Stimulated activated naive CD8-positive, alpha-beta T cell treated with anti-CD3 and anti-CD28 coated beads, Interleukin-15, Interleukin-2, amounts not matched to agents 100 ng/mL and 50 ng/mL, for 24 hours (primary cell): ENCODE results near the gene WNT4.
A peak's percentile ranks its signal among the peaks of the same experiment; 100 is the strongest.

Experiments
- H3K27ac Mint-ChIP-seq: one replicate; pipeline ENCODE4 v1.8.0; 2021; ENCODE audit warnings: mild to moderate bottlenecking, mixed read lengths
- H3K27me3 Mint-ChIP-seq: one replicate; pipeline ENCODE4 v1.8.0; 2021; ENCODE audit warnings: mixed read lengths
- H3K36me3 Mint-ChIP-seq: one replicate; pipeline ENCODE4 v1.8.0; 2021; ENCODE audit warnings: low read depth, mixed read lengths
- H3K4me1 Mint-ChIP-seq: one replicate; pipeline ENCODE4 v1.8.0; 2021; ENCODE audit warnings: low read depth, mixed read lengths
- H3K4me3 Mint-ChIP-seq: one replicate; pipeline ENCODE4 v1.8.0; 2021; ENCODE audit warnings: mild to moderate bottlenecking, mixed read lengths
- H3K9me3 Mint-ChIP-seq: one replicate; pipeline ENCODE4 v1.8.0; 2021; ENCODE audit warnings: mixed read lengths

The WNT4 gene

DNA sequence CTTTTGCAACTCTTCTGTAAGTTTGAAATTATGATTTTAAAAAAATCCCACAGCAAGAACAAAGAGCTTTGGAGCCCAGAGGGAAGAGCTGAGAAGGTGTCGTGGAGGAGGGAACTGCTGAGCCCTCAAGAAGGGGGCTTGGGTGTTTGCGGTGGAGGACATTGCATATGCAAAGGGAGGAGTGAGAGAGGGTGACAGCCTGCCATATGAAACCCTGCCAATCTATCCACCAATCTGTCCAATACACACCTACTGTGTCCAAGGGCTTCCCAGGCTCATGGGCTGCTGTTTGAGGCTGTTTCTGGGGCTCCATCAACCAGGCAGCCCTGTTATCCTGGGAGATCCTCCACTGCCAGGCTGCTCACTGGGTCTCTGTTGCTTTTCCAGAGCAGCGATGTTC lies 15.2 kb downstream of the WNT4 start:
- H3K27ac Mint-ChIP-seq: no peak overlapping the region
- no peaks in the 10 kb centered on the region for H3K9me3 Mint-ChIP-seq
- no peaks in the 10 kb centered on the region for H3K4me1 Mint-ChIP-seq
- no peaks in the 10 kb centered on the region for H3K27me3 Mint-ChIP-seq
- H3K4me3 Mint-ChIP-seq: no peak overlapping the region
- H3K36me3 Mint-ChIP-seq: no peaks in the 10 kb centered on the region

DNA sequence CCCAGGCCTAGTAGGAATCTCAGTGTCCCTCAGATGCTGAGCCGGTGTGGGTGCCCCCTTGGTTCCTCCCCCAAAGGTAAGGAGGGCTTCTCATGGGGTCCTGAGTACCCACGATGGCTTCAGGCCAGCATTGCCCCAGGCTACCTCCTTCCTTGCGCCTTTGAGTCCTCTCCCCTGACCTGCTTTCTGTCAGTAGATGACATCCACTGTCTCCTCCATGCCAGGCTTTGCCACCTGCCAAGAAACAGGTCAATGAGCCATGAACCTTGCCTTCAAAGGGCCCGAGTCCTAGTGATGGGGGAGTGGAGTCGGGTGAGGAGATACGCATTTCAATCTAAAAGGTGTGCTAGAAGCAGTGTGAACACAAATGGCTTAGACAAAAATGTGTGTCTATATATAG lies 15.6 kb downstream of the WNT4 start:
- no peak overlapping the region for H3K4me3 Mint-ChIP-seq
- H3K9me3 Mint-ChIP-seq: no peaks in the 10 kb centered on the region
- no peaks in the 10 kb centered on the region for H3K27me3 Mint-ChIP-seq
- H3K27ac Mint-ChIP-seq: no peak overlapping the region
- no peaks in the 10 kb centered on the region for H3K4me1 Mint-ChIP-seq
- no peaks in the 10 kb centered on the region for H3K36me3 Mint-ChIP-seq

DNA sequence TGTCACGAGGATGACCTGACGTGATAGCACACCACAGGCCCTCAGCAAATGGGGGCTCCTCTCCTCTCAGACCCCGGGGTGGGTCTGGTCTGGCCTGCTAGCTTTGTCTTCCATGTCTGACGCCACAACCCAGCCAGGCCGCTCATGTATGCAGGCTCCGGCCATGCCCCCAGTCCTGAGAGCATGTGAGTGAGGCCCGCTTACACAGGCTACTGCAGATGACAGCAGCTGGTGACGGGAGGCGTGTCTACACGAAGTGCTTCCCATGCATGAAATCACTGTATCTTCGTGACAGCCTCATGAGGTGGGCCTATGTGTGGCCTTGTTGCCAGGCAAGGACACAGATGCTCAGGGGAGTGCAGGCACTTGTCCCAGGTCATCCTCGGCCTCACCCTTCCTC lies 16.4 kb downstream of the WNT4 start:
- no peak overlapping the region for H3K27ac Mint-ChIP-seq

DNA sequence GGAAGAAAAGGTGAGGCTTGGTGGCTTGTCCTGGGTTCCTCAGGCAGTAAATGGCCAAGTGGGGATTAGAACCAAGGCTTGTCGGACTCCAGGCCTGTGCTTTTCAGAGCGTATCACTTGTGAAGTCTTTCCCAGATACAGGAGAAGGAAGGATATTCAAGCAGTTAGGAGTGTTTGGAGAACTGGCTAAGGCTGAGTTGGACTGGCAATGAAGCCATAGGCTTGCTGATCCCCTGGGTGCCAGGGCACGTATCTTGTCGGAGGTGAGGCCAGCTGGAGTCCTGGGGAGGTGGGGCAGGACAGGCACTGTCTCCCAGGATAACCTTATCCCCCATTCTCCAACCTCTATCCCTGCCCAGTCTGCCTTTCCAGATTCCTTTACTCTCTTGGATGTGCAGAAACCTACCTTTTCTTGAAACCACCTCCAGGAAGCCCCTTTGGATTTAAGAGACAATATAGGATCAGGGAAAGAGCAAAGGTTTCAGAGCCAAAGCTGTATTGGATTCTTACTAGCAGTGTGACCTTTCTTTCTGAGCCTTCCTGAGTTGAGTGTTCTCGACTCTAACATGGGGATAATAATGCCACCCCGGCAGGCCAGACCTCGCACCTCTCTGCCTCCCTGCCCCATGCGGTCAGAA lies 18.2 kb downstream of the WNT4 start:
- no peak overlapping the region for H3K27ac Mint-ChIP-seq
- peaks cover under 1% of the 10 kb centered on the region for H3K36me3 Mint-ChIP-seq
- no peaks in the 10 kb centered on the region for H3K4me1 Mint-ChIP-seq
- H3K27me3 Mint-ChIP-seq: no peaks in the 10 kb centered on the region
- no peak overlapping the region for H3K4me3 Mint-ChIP-seq
- H3K9me3 Mint-ChIP-seq: no peaks in the 10 kb centered on the region

More for the DNA sequence above, 16.4 kb downstream of the WNT4 start:
- Mint-ChIP-seq H3K27me3 (no peaks in the 10 kb centered on the region), H3K4me1 (no peaks in the 10 kb centered on the region), H3K9me3 (no peaks in the 10 kb centered on the region), H3K36me3 (no peaks in the 10 kb centered on the region), H3K4me3 (no peak overlapping the region)

DNA sequence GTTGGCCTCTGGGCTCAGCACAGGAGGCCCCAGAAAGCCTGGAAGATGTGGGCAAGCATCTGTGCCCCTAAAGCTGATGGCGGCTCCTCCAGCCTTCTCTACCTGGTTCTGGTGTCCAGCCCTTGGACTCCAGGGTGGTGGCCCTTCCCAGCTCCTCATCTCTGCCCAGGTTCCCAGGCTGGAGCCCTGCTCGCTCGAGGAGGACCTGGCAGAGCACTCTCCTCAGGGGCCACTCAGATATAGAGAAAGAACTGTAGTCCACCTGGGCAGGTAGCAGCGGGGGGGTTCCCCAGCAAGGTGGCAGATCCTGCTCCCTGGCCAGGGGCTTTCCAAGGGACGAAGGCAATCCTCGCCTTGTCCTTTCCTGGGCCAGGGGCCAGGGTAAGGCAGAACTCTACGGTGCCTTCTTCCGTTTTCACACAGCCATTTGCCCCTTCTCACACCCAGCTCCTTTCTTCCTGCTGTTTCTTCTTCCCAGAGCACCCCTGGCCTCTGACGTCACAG lies 18.9 kb downstream of the WNT4 start:
- H3K27ac Mint-ChIP-seq: no peak overlapping the region
- no peaks in the 10 kb centered on the region for H3K9me3 Mint-ChIP-seq
- H3K4me1 Mint-ChIP-seq: peaks cover under 1% of the 10 kb centered on the region
- no peak overlapping the region for H3K4me3 Mint-ChIP-seq
- no peaks in the 10 kb centered on the region for H3K27me3 Mint-ChIP-seq
- peaks cover 5% of the 10 kb centered on the region for H3K36me3 Mint-ChIP-seq

DNA sequence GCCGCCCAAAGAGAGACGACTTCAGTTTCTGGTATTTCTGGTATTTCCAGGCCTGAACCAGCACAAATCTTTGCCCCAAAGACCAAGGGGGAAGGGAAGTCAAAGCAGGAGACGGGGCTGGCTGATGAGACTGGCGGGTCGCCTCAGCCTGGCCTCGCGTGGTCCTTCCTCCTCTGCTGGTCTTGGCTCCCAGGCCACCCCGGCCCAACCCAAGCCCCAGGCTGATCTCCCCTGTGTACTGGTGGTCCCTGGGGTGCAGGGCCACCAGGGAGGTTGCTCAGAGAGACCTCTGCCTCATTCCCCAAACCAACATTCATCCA lies 19.9 kb downstream of the WNT4 start:
- Mint-ChIP-seq H3K9me3 (no peaks in the 10 kb centered on the region), H3K27ac (no peak overlapping the region), H3K27me3 (no peaks in the 10 kb centered on the region), H3K4me3 (no peak overlapping the region), H3K36me3 (peaks cover 9% of the 10 kb centered on the region), H3K4me1 (peaks cover 8% of the 10 kb centered on the region)

DNA sequence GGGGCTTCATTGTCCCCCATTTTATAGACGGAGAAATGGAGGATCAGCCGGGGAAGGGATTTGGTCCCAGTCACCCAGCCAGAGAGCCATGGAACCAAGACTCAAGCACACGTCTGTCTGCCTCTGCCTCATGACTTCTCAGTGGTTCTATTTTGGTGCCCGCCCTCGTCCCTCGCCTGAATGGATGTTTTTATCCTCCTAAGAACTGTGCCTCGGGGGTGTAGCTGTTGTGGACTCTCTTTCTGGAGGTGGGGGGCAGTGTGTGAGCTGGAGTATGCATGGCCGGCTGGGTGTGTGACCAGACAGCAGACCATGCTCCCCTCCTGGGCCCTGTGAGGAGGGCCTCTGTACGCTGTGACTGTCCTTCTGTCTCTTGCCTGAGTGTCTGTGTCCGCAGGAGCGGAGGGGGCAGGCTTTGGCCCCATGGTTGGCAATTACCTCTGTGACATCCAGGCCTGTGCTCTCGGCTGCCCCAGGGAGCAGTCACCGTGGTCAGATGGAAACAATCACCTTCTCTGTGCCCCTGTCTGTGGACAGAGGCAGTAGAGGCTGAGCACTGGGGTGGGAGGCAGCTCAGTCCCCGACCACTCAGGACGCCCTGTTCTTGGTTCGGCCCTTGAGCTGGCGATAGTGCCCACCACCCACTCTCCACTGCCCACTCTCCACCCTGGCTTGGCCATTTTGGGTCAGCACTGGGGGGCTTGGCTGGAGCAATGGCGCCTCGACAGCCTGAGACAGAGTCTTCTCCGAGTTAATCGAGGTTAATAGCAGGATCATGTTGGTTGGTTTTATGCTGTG lies 20.4 kb downstream of the WNT4 start:
- Mint-ChIP-seq H3K36me3 (peaks cover 9% of the 10 kb centered on the region), H3K27ac (no peak overlapping the region), H3K4me3 (no peak overlapping the region), H3K4me1 (peaks cover 11% of the 10 kb centered on the region), H3K27me3 (no peaks in the 10 kb centered on the region), H3K9me3 (no peaks in the 10 kb centered on the region)

DNA sequence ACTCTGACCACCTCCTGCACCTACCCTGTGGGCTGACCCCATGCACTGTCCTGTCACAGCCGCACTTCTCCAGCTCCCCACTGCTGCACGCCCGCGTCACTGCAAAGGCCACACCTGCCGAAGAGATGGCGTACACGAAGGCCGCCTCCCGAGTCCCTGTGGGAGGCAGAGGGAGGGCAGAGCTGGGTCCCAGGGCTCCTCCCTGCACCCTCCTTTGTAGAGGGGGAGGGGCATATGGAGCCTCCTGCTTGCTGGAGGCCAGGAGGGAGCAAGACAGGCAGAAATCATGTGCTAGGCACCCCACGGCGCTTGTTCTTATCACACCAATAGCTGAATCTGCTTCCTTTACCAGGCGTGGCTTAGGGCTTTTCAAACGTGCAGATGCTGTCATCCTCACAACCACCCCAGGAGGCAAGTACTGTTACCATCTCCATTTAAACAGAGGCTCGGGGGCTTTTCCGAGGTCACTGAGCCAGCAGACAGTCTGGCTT lies 21.4 kb downstream of the WNT4 start:
- no peaks in the 10 kb centered on the region for H3K27me3 Mint-ChIP-seq
- no peaks in the 10 kb centered on the region for H3K9me3 Mint-ChIP-seq
- peaks cover 15% of the 10 kb centered on the region for H3K4me1 Mint-ChIP-seq
- no peak overlapping the region for H3K27ac Mint-ChIP-seq
- peaks cover 9% of the 10 kb centered on the region for H3K36me3 Mint-ChIP-seq
- H3K4me3 Mint-ChIP-seq: no peak overlapping the region

DNA sequence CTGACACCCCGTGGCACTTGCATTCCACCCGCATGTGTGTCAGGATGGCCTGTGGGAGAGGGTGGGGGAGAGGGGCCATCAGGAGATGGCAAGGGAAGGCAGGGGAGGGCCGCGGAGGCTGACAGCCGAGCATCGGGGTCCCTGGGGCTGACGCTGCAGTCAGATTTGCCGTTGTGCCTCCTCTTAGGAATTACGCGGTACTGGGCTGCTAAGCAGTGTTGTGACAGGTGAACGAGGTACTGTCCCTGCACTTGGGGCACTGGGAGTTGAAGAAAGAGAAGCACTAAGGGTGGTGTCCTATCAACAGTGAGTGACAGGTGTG lies 22.5 kb downstream of the WNT4 start:
- no peak overlapping the region for H3K4me3 Mint-ChIP-seq
- peaks cover 12% of the 10 kb centered on the region for H3K36me3 Mint-ChIP-seq
- no peaks in the 10 kb centered on the region for H3K9me3 Mint-ChIP-seq
- no peaks in the 10 kb centered on the region for H3K27me3 Mint-ChIP-seq
- no peak overlapping the region for H3K27ac Mint-ChIP-seq
- H3K4me1 Mint-ChIP-seq: peaks cover 21% of the 10 kb centered on the region

DNA sequence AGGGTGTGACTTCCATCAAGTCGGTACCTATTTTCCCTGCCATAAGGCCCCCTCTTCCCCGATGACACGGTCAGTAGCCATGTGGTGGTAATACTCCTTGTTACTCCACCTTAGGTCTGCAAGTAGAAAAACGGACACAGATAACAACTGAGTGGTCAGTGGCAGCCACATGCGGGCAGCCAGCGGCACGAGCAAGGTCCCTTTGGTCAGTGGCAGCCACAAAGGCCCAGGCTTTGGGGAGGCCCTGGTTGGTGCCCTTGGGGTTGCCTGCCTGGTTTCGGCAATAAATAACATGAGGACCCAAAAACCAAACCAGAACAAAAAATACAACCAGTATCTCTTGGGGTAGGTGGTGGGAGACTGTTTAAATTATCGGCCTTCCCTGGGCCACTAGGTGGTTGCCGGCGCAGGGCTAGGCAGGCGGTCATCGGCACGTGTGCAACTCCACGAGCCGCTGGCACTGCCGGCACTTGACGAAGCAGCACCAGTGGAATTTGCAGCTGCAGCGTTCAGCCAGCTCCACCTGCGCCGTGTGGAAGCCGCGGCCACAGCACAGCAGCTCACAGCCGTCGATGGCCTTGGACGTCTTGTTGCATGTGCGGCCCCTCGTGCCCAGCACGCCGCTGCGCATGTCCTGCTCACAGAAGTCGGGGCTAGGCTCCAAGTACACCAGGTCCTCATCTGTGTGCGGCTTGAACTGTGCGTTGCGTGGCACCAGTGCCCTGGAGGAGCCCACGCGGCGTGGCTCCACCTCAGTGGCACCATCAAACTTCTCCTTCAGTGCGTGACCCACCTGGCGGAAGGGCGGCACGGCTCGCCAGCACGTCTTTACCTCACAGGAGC lies 23.1 kb downstream of the WNT4 start:
- no peak overlapping the region for H3K27ac Mint-ChIP-seq

DNA sequence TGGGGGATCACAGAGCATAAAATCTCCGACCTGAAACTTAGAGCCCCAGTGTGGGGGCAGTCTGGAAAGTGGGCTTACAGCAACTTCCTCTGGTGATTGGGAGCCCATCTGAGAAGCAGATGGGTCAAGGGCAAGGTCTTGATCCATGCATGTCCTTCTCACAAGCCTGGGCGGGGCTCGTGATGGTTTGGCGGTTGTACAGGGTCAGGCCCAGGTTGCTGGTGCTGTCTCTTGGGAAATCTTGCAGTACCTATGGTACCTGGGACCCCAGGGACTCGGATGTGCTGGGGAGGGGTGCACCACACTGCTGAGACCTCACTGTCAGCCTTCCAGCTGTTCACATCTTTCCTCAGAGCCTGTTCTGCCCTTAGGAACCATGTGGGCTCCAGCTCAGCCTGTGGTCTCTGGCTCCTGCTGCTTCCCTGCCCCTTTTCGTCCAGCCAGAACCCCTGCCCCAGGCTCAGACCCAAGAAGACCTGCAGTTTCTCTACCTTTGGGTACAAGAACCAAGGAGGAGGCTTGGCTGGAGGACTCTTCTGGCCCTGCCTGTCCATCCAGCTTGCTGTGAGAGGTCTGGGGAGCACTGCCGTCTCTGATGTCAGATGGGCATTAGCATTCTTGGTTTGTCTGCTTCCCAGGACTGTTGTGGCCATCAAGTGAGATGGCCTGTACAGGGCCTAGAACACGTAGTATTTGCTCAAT lies 24.5 kb downstream of the WNT4 start:
- Mint-ChIP-seq H3K4me3 (no peak overlapping the region), H3K9me3 (no peaks in the 10 kb centered on the region), H3K4me1 (peaks cover 25% of the 10 kb centered on the region), H3K27ac (no peak overlapping the region), H3K36me3 (peaks cover 12% of the 10 kb centered on the region), H3K27me3 (no peaks in the 10 kb centered on the region)

More for the DNA sequence above, 23.1 kb downstream of the WNT4 start:
- H3K36me3 Mint-ChIP-seq: peaks cover 12% of the 10 kb centered on the region
- no peaks in the 10 kb centered on the region for H3K9me3 Mint-ChIP-seq
- peaks cover 24% of the 10 kb centered on the region for H3K4me1 Mint-ChIP-seq
- no peak overlapping the region for H3K4me3 Mint-ChIP-seq
- no peaks in the 10 kb centered on the region for H3K27me3 Mint-ChIP-seq

DNA sequence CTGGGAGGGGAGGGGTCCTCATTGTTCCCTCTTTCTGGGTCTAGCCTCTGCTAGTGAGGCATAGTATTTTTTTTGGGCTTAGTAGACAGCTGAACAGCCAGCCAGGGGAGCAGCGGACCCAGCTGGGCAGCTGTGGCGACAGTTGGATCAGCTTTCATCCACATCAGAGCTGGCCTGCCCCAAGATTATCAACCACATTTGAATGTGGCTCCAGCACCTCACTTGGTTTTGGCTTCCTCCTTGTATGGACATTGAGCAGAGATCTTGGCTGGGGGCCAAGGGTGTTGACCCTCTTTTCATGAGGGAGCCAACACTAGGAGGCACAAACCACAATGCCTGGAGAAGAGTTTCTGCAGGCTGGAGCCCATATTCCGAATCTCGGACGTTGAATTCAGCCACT lies 25.0 kb downstream of the WNT4 start:
- no peaks in the 10 kb centered on the region for H3K27me3 Mint-ChIP-seq
- H3K4me3 Mint-ChIP-seq: no peak overlapping the region
- H3K9me3 Mint-ChIP-seq: no peaks in the 10 kb centered on the region
- H3K4me1 Mint-ChIP-seq: peaks cover 25% of the 10 kb centered on the region
- H3K27ac Mint-ChIP-seq: no peak overlapping the region
- peaks cover 17% of the 10 kb centered on the region for H3K36me3 Mint-ChIP-seq

DNA sequence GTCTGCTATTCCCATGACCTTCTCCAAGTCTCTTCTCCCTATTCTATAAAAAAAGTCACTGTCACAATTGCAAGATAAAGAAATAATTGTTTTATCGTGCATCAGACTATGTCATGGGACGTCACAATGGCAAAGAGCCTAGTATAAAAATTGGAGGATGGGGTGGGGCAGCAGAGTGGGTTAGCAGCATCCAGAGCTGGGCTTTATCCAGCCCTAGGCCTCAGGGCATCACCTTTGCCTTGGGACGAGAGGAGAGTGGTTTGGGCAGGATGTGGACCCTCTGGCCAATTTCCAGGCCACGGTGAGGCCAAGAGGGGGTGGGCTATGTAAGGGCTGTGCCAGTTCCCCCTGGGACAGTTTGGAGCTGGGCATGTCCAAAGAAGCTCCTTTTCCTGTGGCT lies 25.7 kb downstream of the WNT4 start:
- Mint-ChIP-seq H3K27ac (peak overlapping the region; percentile 15), H3K27me3 (no peaks in the 10 kb centered on the region), H3K4me1 (peaks cover 25% of the 10 kb centered on the region), H3K9me3 (no peaks in the 10 kb centered on the region), H3K4me3 (no peak overlapping the region), H3K36me3 (peaks cover 17% of the 10 kb centered on the region)

DNA sequence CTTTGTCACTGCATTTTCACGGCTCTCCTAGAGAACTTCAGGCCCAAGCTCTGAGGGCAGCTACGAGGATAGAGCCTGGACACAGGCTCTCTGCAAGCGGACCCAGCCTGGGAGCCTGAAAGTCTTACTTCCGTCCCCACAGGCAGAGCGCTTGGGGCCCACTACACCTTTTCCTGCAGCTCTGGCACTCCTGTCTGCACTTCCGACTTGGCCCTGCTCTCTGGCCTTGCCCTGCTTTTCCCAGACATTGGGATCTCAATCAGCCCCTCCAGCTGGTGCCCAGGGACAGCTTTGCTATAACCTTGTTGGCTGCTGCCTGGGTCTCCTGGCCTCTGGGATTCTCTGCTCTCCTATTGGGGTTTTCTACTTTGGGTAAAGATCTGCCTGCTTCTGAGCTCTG lies 27.6 kb downstream of the WNT4 start:
- no peak overlapping the region for H3K4me3 Mint-ChIP-seq
- no peak overlapping the region for H3K27ac Mint-ChIP-seq
- H3K27me3 Mint-ChIP-seq: no peaks in the 10 kb centered on the region
- H3K9me3 Mint-ChIP-seq: no peaks in the 10 kb centered on the region
- peaks cover 25% of the 10 kb centered on the region for H3K4me1 Mint-ChIP-seq
- peaks cover 17% of the 10 kb centered on the region for H3K36me3 Mint-ChIP-seq
